ENCODE results near the gene JPH2.

DNA sequence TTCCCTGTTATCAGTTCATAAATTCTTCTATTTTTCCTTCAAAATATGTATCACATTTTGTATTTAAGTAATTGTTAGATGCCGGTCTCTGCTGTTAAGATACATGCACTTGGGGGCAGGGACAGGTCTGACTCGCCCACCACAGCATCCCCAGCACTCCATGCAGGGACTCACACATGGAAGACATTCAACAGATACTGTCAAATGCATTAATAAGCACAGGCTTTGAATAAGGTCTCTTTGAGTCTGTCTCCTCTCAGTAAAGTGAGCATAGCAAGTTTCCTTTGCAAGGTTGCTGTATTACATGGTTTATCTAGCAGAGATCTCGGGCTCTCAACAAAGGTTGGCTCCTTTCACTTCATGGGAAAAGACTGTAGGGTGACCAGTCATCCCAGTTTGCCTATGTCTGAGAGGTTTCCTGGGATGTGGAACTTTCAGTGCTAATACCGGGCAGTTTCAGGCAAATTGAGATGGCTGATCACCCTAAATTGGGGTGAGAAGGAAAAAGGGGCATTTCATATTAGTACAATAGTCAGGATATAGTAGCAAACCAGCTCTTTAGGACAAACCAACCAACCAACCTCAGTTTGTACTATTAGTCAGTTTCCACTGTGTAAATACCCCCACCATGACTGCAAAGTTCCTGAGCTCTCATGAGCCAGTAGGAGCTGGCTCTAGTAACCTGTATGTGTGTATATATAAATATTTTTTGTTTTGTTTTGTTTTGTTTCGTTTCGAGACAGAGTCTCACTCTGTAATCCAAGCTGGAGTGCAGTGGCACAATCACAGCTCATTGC is 15.0 kb downstream of the JPH2 start:
- TF ChIP-seq POLR2A (IDR thresholded peaks at IDR 0.05; ENCODE audit: low read depth, low read length) (no peak), CTCF (conservative IDR thresholded peaks at IDR 0.05; ENCODE audit: low read depth, low read length) (no peak), MAZ (IDR thresholded peaks at IDR 0.05; ENCODE audit: borderline replicate concordance, low read depth, low read length) (no peak), SMC3 (IDR thresholded peaks at IDR 0.05; ENCODE audit: low read depth, low read length) (no peak), CEBPB (IDR thresholded peaks at IDR 0.05; ENCODE audit: low read depth, low read length) (no peak)
- TF ChIP-seq, protein P1, sequence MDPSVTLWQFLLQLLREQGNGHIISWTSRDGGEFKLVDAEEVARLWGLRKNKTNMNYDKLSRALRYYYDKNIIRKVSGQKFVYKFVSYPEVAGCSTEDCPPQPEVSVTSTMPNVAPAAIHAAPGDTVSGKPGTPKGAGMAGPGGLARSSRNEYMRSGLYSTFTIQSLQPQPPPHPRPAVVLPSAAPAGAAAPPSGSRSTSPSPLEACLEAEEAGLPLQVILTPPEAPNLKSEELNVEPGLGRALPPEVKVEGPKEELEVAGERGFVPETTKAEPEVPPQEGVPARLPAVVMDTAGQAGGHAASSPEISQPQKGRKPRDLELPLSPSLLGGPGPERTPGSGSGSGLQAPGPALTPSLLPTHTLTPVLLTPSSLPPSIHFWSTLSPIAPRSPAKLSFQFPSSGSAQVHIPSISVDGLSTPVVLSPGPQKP (IDR thresholded peaks at IDR 0.05; ENCODE audit: borderline replicate concordance, low read depth, low read length), result no peak
